Stomach (tissue), 9 donors: ENCODE measurements around the gene ARHGAP26. TPM values are rescaled to one million over a fixed set of nuclear protein-coding genes. Genes with fewer than 3 reads are reported as not detected.

Experiments used
- DNase-seq, 2 donors: peaks; one replicate each; pipeline versions ENCODE4 v3.0.0 to v3.0.0-alpha.2; 2013 to 2019
- H3K27ac ChIP-seq, 5 donors: fragments of 200-600 bp in 4 of 5; sonication (generic) in 4 of 5; one replicate each; pipeline ENCODE4 v1.5.1; 2013 to 2019; ENCODE audit warnings: mild to moderate bottlenecking in 1 of 5, moderate library complexity in 1 of 5
- H3K27me3 ChIP-seq, 3 donors: fragments of 200-600 bp; sonication (generic); one replicate each; pipeline ENCODE4 v1.5.1; 2017 to 2019; ENCODE audit warnings: mixed run types in 1 of 3
- H3K36me3 ChIP-seq, 4 donors: fragments of 200-600 bp; sonication (generic); 1 replicate in 3 of 4; 2 replicates in 1 of 4; pipeline ENCODE4 v1.5.1; 2016 to 2019
- H3K4me1 ChIP-seq, 4 donors: fragments of 200-600 bp; sonication (generic); one replicate each; pipeline ENCODE4 v1.5.1; 2016 to 2019
- H3K4me3 ChIP-seq, 4 donors: fragments of 200-600 bp; sonication (generic) in 3 of 4; one replicate each; pipeline ENCODE4 v1.5.1; 2016 to 2019; ENCODE audit warnings: mild to moderate bottlenecking in 1 of 4
- H3K9me3 ChIP-seq, 4 donors: fragments of 200-600 bp; sonication (generic); one replicate each; pipeline ENCODE4 v1.5.1; 2016 to 2019
- EP300 ChIP-seq: sonication (generic); formaldehyde crosslinking; IDR thresholded peaks from one replicate; pipeline ENCODE4 v1.6.1; 2017; ENCODE audit warnings: antibody characterized with exemption
- POLR2A ChIP-seq, 4 donors: fragments of 450-650 bp; IDR thresholded peaks; one replicate each; pipeline ENCODE4 v1.6.1; 2016; ENCODE audit warnings: antibody characterized with exemption in 4 of 4, control low read depth in 2 of 4, mild to moderate bottlenecking in 1 of 4, moderate library complexity in 1 of 4
- POLR2AphosphoS5 ChIP-seq, 3 donors: sonication (generic); formaldehyde crosslinking; IDR thresholded peaks; one replicate each; pipeline ENCODE4 v1.6.1; 2016; ENCODE audit warnings: antibody characterized with exemption in 3 of 3
- WGBS, 5 donors: extraction: QIAGEN DNeasy Blood & Tissue Kit in 3 of 5; methylation state at CpG; one replicate each; pipeline versions ENCODE4 v1.1.5 to v1.1.7; 2013 to 2018; 5-methylcytosine and 5-hydroxymethylcytosine counted together
- intact Hi-C: fragments of 100-400 bp; cut with DNase I; formaldehyde crosslinking; loops from one replicate; pipeline ENCODE4 v1.15.1; 2023; ENCODE audit warnings: low total_unique reads
- polyA plus RNA-seq, 3 donors: library from polyadenylated mRNA; stranded (reverse); fragments of 200-250 nt; gene quantifications; one replicate each; pipeline ENCODE4 v1.2.3, GENCODE V29; 2013
- total RNA-seq, 5 donors: library from RNA; depleted of rRNA; stranded (reverse); fragments of >200 nt; gene quantifications; one replicate each; pipeline versions ENCODE4 v1.1.0 to v1.2.3, GENCODE V29; 2014 to 2016
- TF ChIP-seq, protein P1 (sequence below), 7 experiments: fragments of 450-650 bp in 4 of 7; fragments of 200-600 bp in 3 of 7; sonication (generic) in 3 of 7; IDR thresholded peaks; one replicate each; pipeline ENCODE4 v1.5.1; 2016 to 2019; ENCODE audit warnings: antibody characterized with exemption in 7 of 7, control low read depth in 2 of 7, mild to moderate bottlenecking in 1 of 7
- donor health status: healthy with polysubstance abuse.
- donor health status: Bipolar disorder and iron deficiency.
- donor health status: healthy.

Gene ARHGAP26
- total and polyA plus RNA-seq, 8 donors: 4.0 to 115 (median 34.1) TPM

DNA sequence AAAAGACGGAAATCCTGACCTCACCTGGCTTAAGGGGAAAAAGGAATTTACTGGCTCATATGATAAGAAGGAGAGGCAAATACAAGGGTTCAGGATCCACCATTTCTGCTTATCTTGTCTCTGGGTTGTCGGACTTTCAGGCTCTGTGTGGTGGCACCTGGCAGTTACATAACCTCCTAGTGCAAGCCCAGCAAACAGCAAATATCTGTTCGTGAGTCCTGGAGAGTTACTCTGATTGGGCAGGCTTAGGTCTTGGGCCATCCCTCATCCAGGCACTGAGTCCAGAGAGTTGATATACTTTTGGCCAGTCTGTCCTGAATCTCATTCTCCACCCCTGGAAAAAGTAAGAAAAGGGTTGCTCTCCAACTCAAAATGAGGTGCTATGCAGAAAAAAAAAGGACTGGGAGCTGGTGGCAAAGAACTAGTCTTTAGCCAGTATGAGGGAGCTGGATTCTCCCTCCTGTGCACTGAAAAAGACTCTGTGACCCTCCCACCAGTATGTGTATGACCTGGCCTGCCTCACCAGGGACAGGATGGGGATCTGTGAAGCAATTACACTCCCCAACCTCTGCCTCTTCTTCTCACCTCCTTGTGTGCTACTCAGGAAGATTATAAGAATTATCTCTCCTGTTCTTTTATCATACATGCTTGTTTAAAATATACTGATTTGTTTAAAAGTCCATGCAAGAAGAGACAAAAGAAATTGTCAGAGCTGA is 282.9 kb downstream of the ARHGAP26 start:
- no peak overlapping the region for H3K27ac ChIP-seq
- H3K9me3 ChIP-seq: no peaks in the 10 kb centered on the region
- no peaks in the 10 kb centered on the region for H3K27me3 ChIP-seq
- TF ChIP-seq EP300 (no peak), POLR2AphosphoS5 (IDR thresholded peaks at IDR 0.05) (no peak), POLR2A (IDR thresholded peaks at IDR 0.05) (no peak)
- TF ChIP-seq, protein P1, sequence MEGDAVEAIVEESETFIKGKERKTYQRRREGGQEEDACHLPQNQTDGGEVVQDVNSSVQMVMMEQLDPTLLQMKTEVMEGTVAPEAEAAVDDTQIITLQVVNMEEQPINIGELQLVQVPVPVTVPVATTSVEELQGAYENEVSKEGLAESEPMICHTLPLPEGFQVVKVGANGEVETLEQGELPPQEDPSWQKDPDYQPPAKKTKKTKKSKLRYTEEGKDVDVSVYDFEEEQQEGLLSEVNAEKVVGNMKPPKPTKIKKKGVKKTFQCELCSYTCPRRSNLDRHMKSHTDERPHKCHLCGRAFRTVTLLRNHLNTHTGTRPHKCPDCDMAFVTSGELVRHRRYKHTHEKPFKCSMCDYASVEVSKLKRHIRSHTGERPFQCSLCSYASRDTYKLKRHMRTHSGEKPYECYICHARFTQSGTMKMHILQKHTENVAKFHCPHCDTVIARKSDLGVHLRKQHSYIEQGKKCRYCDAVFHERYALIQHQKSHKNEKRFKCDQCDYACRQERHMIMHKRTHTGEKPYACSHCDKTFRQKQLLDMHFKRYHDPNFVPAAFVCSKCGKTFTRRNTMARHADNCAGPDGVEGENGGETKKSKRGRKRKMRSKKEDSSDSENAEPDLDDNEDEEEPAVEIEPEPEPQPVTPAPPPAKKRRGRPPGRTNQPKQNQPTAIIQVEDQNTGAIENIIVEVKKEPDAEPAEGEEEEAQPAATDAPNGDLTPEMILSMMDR (IDR thresholded peaks at IDR 0.05): no peak
- peaks cover 0 to 39% (median 20%) of the 10 kb centered on the region in 4 donors for H3K36me3 ChIP-seq
- intact Hi-C loops: no loop called here
- DNase-seq: no peak
- 75 to 85% (median 79%) methylated on average over 3 of the region's 3 CpGs for WGBS, 5 donors
- H3K4me1 ChIP-seq: peaks cover 11 to 35% (median 15%) of the 10 kb centered on the region in 4 donors
- no peak overlapping the region for H3K4me3 ChIP-seq

DNA sequence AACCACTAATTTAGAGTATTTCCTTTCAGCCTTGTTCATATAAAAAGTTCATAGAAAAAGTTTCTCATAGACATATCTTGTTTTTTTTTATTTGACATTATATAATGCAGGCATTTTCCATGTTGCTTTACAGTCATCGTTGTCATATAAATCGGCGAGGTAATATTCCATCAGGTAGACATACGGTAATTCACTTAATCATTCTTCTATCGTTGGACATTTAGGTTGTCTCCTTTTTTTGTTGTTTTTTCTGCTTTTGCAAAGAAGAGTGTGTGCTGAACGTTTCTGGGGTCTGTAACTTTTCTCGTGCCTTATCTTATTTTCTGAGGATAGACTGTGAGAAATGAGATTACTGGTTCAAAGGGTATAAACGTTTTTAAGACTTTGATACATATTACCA is 283.6 kb downstream of the ARHGAP26 start:
- no peak for DNase-seq

DNA sequence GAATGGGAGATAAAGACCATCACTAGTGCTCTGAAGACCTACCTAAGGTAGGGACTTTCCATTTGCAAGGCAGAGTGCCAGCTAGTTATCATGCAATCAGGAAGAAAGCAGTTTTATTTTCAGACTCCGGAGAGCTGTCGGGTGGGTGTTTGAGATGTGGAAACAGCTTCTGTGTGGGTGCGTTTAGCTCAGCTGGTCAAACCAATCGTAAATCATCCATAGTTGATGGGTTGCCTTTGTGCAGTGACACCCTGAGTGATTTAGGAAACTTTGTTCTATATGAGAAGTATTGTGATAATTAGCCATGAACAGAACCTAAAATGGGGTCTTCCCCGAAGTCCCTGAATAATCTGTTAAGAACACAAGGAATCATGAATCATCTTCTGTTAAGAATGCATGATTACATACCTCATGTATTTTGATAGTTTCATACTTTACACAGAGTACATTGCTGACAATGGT is 284.3 kb downstream of the ARHGAP26 start:
- Histone ChIP-seq H3K4me1 (peaks cover 11 to 37% (median 17%) of the 10 kb centered on the region in 4 donors), H3K27me3 (no peaks in the 10 kb centered on the region), H3K27ac (peak overlapping the region in 1 of 5 donors; percentile 11), H3K36me3 (peaks cover 0 to 51% (median 28%) of the 10 kb centered on the region in 4 donors), H3K4me3 (no peak overlapping the region), H3K9me3 (no peaks in the 10 kb centered on the region)
- intact Hi-C loops: no loop called here
- peak in 1 of 2 donors; percentile 32 for DNase-seq
- TF ChIP-seq POLR2AphosphoS5 (IDR thresholded peaks at IDR 0.05): no peak
- TF ChIP-seq, protein P1 (IDR thresholded peaks at IDR 0.05): no peak
- TF ChIP-seq EP300: no peak
- TF ChIP-seq POLR2A (IDR thresholded peaks at IDR 0.05): no peak
- 39 to 63% (median 50%) methylated on average over 5 of the region's 5 CpGs for WGBS, 5 donors

More for the DNA sequence above, 283.6 kb downstream of the ARHGAP26 start:
- no peak overlapping the region for H3K4me3 ChIP-seq
- H3K27me3 ChIP-seq: no peaks in the 10 kb centered on the region
- intact Hi-C loops: no loop called here
- no peaks in the 10 kb centered on the region for H3K9me3 ChIP-seq
- TF ChIP-seq EP300: no peak
- TF ChIP-seq, protein P1 (IDR thresholded peaks at IDR 0.05): no peak
- TF ChIP-seq POLR2AphosphoS5 (IDR thresholded peaks at IDR 0.05): no peak
- TF ChIP-seq POLR2A (IDR thresholded peaks at IDR 0.05): no peak
- whole genome bisulfite sequencing, 5 donors: 78 to 85% (median 82%) methylated on average over 8 of the region's 8 CpGs
- H3K4me1 ChIP-seq: peaks cover 11 to 35% (median 16%) of the 10 kb centered on the region in 4 donors
- peaks cover 0 to 44% (median 24%) of the 10 kb centered on the region in 4 donors for H3K36me3 ChIP-seq
- H3K27ac ChIP-seq: no peak overlapping the region

DNA sequence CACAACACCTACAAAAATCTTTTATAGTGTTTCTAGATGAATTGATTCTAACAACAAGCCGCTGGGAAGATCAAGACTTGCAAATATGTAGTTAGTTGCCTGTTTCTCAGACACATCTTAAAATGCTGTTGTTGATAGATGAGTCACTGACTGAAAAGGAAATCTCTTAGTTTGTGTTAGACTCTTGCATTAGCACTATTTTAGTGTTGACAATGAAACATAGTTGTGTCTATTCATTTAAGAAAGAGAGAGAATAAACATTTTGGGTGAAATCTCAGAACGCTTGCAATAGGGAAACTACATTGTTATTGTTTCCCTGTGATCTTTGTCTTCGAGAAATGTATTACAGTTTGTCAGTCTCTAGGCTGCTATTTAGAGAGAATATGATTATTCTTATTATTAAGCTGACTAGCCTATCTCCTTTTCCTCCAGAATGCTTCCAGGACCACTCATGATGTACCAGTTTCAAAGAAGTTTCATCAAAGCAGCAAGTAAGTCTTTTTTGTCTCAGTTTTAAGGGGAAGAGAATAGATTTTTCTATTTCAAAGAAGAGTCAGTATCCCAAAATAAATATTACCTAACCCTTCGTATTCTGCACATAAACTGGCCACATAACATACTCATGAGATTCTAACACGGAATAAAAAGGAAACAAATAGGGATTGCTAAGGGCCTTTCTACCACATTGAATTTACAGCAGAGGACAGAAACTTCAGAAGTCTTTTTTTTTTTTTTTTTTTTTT is 285.6 kb downstream of the ARHGAP26 start:
- TF ChIP-seq POLR2AphosphoS5 (IDR thresholded peaks at IDR 0.05) (no peak), POLR2A (IDR thresholded peaks at IDR 0.05) (no peak), EP300 (no peak)
- TF ChIP-seq, protein P1 (IDR thresholded peaks at IDR 0.05): no peak
- DNase-seq: no peak
- no peak overlapping the region for H3K4me3 ChIP-seq
- H3K9me3 ChIP-seq: no peaks in the 10 kb centered on the region
- WGBS, 5 donors: 67 to 81% (median 72%) methylated on average over 5 of the region's 5 CpGs
- H3K4me1 ChIP-seq: peaks cover 11 to 49% (median 22%) of the 10 kb centered on the region in 4 donors
- intact Hi-C loops: no loop called here
- H3K36me3 ChIP-seq: peaks cover 0 to 49% (median 28%) of the 10 kb centered on the region in 4 donors
- peak overlapping the region in 1 of 5 donors; percentile 48 for H3K27ac ChIP-seq
- H3K27me3 ChIP-seq: no peaks in the 10 kb centered on the region
